HG03060 (cell line): ENCODE measurements around the gene CALB2.
"Not testable (repeated sequence)": the region's sequence is repeated elsewhere in the genome, so short reads cannot be mapped to it uniquely, and the experiment has no call there.

Experiments
- ATAC-seq: cut with Tn5 transposase; IDR thresholded peaks from one replicate; pipeline ENCODE4 v1.9.1; 2021; ENCODE audit warnings: low read depth, moderate number of reproducible peaks; ENCODE audit not compliant: unreplicated experiment

CALB2 gene, protein sequence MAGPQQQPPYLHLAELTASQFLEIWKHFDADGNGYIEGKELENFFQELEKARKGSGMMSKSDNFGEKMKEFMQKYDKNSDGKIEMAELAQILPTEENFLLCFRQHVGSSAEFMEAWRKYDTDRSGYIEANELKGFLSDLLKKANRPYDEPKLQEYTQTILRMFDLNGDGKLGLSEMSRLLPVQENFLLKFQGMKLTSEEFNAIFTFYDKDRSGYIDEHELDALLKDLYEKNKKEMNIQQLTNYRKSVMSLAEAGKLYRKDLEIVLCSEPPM

DNA sequence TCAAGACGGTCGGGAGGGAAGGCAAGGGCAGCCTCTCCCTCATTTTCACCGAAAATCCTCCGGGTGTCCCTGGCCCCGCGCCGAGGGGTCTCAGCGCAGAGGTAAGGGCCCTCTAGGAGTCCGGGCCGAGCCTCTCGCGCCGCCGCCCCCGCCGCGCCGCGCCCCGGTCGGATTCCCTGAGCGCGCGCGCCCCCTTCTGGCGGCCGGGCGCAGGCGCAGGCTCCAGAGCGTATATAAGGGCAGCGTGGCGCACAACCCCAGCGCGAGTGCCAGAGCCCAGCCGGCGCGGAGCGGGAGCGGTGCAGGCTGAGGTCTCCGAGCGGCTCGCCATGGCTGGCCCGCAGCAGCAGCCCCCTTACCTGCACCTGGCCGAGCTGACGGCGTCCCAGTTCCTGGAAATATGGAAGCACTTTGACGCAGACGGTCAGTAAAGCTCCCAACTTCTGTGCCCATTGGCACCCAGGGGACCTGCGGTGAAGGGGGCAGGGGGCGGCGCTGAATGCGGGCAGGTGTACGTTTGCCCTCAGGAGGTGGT, at the start of gene CALB2:
TSS of gene CALB2 (plus strand) at position 260 of the 535 bp plus-strand sequence. CDS start at position 330, 70 bp downstream.
- ATAC-seq = no peak

DNA sequence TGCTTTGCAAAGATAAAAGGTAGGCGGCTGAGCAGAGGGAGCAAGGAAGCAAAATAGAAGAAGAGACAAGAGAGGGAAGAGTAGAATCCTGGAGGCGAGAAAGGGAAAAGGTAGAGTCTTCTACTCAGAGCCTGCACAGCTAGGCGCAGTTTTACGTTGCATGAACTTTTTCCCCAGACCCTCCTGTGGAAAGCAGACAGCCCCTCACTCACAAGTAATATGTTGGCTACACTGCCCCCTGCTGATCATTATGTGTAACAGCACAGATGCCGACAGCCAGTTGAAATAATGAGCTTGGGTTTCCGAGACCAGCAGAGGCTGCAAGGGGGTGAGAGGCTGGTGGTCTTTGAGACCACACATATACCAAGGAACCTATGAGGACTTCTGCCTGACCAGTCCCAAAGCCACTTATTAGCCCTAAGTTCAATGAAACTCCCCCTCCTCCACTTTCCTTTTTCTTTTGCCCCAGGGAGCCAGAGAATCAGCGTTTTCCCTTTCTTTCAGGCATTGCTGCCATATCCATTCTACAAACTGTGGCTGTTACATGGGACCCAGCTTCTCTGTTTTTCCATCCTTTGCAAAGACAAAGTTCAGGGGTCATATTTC, 46.9 kb upstream of the CALB2 start:
- no peak for ATAC-seq

DNA sequence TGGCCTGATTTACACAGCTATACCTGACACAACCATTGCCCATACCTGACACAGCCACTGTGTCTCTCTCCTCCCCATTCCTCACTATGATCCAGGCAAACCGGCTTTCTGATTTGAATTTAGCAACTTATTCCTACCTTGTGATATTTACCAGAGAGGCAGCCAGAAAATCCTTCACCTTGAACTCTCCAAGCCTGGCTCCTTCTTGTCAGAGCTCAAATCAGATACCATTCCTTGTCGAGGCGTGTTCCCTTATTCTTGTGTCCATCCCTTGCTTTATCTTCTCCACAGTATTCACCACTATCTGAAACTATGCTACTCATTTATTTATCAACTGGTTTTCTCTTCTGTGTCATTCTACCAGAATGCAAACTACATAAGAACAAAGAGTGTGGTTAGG, 44.9 kb upstream of the CALB2 start:
- not testable (repeated sequence) for ATAC-seq

DNA sequence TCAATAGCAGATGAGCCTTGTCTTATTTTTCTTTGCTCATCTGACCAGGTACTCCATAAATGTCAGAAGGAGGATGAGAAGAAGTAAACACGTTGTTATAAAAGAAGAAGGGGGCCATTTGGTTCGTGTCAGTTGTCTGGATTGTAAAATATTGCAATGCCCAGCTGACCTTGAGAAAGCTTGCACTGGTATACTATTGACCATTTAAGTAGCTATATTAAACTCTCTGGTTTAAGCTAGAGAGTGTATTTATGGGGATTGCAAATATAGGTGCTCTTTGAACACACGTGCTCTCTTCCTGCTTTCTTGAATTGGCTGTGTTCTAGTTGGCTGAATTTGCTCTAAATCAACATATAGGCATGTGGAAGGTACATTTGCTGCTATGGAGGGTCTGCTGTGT, 43.3 kb upstream of the CALB2 start:
- no peak for ATAC-seq

DNA sequence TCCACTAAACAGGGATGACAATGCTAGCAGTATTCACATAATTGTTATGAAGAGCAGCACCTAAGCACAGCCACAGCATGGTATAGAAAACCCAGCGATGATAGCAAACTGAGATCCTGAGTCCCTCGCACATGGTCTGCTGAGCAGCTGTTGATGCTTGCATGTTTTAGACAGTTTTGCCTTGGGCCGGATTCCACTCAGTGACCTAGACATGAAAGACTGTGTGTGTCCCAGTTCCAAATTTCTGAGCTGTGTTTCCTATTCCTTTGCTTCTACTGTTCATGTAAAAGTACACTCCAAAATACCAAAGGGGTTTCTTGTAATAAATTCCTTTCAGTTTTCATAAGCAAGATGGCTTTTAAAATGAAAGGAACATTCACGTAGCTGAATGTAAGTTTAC, 38.5 kb upstream of the CALB2 start:
- no peak for ATAC-seq

DNA sequence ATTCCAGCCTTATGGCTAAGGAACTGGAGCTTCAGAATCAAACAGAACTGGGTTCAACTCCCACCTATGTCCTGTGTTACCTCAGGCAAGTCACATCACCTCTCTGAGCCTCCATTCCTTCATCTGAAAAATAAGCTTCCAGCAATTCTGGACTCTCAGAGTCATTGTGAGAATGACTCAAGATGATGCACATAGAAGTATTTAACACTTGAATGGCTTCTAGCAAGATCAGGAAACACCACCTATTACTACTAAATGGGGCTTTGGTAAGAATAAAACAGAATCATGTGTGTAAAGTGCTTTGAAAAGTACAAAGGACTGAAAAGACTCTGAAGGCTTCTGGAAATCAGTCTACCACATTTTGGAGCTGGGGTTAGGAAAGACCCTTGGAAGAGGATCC, 30.8 kb upstream of the CALB2 start:
- no peak for ATAC-seq

DNA sequence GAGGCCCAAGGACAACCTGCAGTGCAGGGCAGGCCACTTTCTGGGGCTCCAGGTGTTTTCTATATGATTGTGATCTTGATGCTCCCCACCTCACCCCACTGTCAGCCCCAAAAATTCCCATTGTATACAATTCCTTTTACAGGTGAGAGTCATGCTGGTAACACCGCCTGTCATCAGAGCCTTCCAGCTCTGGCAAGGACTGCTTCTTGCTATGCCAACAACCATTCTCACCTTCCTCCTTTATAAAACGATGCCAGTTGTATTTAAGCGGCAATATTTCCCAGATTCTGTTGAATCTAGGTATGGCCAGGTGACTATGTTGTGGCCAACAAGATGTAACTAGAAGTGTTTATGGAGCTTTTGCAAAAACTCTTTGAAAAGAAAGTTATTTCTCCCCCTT, 30.4 kb upstream of the CALB2 start:
- no peak for ATAC-seq

DNA sequence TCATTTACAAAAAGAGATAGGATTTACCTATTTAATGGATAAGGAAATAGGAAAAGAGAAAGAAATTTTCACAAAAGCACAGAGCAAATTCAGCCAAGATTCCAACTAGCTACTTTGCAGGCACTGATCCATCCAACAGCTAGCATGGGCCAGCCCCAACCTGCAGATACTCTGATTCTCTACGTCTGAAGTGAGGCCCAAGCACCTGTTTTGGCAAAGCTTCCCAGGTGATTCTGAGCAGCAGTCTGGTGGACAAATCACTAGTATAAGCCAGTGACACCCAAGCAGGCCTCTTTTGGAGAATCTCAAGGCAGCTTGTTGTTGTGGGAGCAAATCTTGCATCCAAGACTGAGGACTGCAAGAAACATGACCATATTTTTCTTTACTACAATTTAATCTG, 20.9 kb upstream of the CALB2 start:
- ATAC-seq = no peak

DNA sequence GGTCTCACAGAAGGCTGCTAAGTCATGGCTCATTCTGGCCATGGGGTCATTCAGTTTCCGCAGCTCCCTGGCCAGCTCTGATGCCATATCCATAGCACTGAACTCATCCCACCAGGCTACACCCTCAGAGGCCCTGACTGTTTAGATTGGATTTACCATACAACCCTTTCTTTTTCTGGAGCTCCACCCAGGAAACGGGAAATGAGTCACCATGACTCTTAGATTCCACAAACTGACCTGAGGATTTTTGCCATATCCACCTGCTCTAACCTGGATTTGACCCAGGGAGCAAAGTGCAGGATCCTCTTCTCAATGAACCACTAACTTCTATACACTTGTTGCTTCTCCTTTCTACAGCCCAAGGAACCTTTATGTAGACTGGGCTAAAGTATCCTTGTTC, 20.3 kb upstream of the CALB2 start:
- ATAC-seq = no peak

DNA sequence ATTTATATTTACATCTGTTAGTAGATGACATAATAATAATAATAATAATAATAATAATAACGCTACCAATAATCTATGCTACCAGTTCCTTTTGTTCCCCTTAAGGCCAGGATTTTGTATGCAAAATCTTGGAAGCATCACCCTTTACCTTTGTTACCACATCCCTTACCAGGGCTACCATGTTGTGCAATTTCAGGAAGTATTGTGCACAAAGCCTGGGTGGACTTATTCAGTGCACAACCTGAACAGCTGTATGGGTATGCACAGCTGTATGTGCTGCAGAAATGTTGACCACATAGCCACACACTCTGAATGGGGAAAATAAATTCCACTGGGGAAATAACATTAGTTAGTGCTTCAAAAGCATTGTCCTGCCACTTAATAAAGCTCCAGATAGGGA, 19.9 kb upstream of the CALB2 start:
- no peak for ATAC-seq

DNA sequence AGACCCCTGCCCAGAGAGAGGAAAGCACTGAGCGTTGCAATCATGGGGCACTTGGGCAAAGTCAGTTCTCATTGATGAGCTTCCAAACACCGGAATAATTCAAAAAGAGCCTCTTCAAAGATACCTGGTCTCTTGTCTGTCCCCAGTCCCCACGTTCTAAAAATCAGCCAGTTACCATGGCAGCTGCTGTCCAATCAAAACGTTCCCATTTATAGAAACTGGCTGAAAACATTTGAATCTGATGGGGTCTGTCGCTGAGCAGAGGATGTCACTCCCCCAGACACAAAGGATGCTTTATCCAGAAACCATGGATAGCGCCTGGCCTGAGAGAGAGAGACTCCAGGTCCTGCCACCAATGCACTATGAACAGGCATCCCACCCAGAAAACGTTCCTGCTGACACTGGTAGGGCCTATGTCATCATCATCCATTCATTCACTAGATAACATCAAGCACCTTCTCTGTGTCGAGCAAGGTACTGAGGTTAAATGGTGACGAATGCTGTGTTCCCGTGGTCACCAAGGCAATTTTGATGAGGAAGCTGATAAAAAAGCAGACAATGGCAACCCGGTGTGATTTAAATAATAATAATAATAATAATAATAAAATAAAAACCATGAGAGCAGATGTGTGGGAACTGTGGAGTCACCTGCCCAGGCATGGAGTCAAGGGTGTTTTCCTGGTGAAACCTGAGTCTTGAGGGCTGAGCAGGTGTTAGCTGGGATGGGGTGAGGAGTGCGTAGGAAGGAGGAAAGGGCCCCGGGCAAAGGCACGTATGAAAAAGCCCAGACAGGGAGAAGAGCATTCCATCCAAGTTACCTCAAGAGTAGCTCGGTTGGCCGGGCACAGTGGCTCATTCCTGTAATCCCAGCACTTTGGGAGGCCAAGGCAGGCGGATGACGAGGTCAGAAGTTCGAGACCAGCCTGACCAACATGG, 19.0 kb upstream of the CALB2 start:
- no peak for ATAC-seq

DNA sequence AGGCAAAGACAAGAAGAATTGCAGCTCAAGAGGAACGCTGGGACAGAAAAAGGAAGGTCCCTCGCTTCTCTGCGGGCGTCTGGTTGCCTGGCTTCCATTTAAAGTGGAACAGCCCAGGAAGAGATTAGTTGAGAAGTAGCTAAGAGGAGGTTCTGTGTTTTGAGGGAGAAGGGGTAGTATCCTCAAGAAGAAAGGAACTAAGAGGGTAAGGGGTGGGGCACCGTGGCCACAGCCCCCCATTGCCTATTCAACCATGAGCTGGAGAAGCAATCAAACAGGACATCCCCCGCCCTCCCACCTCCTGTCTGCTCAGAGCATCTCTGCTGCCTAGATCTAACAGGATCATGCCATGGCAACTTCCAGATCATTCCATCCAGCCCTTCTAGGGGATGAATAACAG, 18.1 kb upstream of the CALB2 start:
- ATAC-seq = no peak

DNA sequence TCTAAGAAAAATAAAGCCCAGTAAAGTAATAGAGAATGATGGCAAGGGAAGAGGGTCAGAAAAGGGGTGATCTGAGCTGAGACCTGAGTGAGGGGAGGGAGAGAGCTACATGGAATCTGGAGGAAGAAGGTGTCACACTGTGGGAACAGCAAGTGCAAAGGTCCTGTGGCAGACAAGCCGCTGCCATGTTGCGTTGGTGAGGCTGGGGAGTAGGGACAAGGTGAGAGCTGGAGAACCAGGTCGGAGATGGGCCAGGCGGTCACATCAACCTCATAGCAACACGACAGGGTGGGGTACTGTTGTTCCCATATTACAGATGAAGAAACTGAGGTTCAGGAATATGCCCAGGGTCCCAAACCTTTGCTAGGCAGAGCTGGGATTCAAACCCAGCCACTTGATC, 16.6 kb upstream of the CALB2 start:
- ATAC-seq = no peak

DNA sequence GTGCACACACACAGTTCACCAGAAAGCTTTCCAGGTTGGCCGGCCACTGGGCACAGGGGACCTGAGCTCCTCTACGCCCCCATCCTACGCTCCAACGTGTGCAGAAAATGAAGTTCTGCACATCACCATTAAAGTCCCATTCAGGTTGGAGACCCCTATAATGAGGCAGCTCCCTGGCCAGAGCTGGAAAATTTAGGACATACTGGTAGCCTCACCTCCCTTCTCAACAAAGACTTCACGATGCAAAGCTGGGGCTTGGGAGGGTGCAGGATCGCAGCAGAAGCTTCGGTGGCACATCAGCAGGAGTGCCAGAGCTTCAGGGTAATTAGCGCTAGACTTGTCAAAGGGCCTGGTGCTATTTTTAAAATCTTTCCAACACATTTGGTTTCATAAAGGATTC, 15.4 kb upstream of the CALB2 start:
- ATAC-seq = no peak

DNA sequence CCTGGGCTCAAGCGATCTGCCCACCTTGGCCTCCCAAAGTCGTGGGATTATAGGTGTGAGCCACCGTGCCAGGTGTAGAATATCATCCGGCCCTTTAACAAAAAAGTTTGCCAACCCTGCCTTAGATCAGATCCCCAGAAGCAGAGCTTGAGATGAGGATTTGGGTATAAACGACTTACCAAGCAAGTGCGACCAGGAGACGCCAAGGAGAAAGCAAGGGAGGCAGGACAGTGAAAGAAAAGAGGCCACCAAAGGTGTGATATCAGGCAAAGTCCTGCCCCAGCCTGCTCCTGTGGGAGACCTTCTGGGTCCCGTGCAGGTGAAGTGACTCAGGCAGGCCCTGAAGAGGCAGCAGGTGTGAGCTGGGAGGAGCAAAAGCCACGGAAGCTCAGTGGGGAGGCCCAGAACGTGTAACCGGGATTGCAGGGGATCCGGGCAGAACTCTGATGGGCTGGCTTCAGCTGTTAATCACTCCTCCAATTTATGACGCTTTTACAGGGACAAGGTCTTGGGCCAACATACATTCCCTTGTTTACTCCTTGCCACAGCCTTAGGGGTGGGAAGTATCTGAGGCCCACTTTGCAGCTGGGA, 14.1 kb upstream of the CALB2 start:
- ATAC-seq = no peak

DNA sequence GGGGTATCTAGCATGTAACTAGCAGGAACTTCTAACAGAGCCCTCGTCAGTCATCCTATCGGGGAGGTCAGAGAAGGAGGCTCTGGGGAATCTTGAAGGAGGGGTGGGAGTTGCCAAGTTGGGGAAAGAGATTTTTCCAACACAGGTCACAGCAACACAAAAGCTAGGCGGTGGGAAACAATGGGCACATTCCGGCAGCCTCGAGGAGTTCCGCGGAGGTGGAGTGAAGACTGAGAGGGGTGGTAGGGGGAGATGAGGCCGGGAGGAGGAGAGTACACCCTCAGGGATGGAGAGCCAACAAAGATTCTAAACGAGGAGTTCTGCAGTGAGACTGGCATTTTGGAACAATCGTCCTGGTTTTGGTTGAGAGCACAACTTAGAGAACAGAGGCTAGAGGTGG, 13.5 kb upstream of the CALB2 start:
- ATAC-seq = no peak

DNA sequence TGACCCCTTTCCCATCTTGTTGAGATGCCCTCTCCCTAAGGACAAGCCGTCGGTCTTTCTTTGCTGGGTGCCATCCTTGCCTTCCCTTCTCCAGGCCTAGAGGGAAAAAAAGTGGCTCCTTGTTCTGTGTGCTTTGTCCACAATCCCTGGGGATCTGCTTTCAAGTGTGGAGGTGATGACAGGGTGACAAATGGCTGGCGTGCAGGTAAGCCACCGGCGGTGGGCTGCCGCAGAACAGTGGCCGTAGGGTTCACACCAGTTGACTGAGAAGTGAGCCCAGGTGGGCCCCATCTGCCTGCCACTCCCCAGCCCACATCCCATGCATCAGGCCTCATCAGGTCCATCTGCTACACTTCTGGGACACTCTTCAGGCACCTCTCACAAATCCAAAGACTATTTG, 11.4 kb upstream of the CALB2 start:
- ATAC-seq = no peak

DNA sequence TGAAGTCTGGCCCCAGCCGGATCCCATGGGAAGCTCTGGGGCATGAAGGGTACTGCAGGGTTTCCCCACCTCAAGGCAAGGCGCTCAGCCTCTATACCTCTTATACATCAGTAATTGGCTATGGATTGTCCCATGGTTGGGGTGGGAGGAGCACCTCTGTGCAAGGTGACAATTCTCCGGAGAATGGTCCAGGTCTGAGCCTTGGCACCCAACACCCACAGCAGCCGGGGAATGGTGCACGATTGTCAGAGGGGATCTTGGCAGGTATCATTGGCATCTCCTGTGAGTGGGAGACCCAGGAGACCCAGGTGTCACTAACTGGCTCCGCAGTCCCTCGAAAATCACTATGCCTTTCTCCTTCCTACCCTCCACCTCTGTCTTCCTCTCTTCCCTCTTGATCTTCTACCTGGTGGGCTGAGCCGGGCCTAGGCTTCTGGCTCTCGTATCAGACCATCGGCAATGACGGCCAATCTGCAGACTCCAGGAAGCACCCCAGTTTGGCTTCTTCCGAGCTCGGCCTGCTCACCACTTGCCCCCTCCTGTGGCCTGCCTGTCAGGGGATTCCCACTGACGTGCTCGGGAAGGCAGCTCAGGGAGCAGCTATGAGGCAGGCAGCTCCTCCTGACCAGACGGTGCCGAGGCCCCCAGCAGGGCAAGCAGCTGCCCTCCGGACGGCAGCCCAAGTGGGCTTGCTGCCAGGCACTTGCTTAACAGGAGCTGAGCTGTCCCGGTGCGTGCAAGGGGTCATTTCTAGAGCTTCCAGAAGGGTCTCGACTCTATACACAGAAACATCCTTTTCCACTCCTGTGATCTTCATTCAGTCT, 10.0 kb upstream of the CALB2 start:
- ATAC-seq = no peak

DNA sequence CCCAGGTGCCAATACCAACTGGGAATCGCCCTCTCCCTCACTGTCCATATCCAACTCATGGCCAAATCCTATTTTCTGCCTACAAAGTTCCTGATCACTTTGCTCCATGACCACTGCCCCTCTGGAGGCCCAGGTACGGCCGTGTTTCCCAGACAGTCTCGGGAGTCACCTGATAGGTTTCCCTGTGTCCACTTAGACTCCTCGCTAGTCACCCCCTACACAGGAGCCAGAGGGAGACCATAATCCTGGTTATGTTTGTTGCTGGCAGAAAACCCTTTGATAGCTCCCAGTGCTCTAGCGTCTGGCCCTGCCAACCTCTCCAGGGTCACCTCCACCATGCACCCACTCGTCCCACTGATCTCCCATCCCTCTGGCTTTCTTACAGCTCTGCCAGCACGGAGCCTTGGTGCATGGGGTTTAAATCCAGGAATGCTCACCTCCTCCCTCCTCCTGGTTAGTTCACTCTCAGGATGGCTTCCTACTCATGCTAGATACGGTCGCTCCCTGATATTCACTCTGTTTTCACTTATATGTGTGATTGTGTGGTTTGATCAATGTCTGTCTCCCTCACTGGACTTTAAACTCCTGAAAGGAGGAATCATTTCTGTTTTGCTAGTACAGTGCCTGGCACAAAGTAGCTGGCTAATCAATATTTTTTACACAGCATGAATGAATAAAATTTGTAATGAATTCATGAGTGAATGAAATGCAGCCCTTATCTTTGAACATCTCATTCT, 7.5 kb upstream of the CALB2 start:
- no peak for ATAC-seq

DNA sequence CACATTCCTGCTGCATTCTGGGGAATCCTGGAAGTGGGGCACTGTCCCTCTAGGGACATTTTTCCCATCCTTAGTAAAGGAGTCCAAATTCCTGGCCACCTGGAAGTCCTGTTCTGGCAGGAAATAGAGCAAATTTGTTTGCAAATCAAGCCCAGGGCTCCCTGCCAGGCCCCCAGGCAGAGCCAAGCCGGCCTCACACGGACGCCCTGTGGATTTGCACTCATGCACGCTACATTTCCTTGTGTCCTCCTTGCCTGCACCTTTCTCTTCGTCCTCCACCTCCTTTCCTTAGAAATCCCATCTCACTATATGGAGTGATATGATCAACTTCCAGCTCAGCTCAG, 7.0 kb upstream of the CALB2 start:
- ATAC-seq = no peak
